ENCODE measurements around the gene TBPL2.

DNA sequence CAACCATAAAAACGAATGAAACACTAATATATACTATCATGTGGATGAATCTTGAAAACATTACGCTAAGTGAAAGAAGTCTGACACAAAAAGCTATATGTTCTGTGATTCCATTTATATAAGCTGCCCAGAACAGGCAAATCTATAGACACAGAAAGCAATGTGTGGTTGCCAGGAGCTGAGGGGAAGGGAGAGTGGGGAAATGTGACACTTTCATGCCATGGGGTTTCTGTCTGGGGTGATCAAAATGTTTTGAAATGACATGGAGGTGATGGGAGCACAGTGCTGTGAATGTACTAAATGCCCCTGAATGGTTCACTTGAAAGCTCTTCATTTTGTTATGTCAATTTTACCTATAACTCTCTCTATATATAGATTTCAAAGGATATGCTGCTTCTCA, 58.9 kb downstream of the TBPL2 start:
- no peak for TF ChIP-seq CTCF (IDR thresholded peaks at IDR 0.05 in 2 of 3, conservative IDR thresholded peaks at IDR 0.05 in 1 of 3; ENCODE audit: borderline replicate concordance in 1 of 3, insufficient read depth in 1 of 3, low read depth in 2 of 3, low read length in 2 of 3)
- TF ChIP-seq EZH2phosphoT487 (IDR thresholded peaks at IDR 0.05; ENCODE audit: borderline replicate concordance), result no peak
- TF ChIP-seq POLR2A (IDR thresholded peaks at IDR 0.05; ENCODE audit: borderline replicate concordance, extremely low read depth, insufficient read depth, insufficient read length), result no peak
- TF ChIP-seq POLR2AphosphoS5 (IDR thresholded peaks at IDR 0.05; ENCODE audit: low read depth, low read length), result no peak
- TF ChIP-seq SIN3A (IDR thresholded peaks at IDR 0.05; ENCODE audit: low read depth), result no peak
- TF ChIP-seq MAX (IDR thresholded peaks at IDR 0.05), result no peak
- no peak for TF ChIP-seq REST (IDR thresholded peaks at IDR 0.05; ENCODE audit: low read depth)
- no peak for TF ChIP-seq RAD21 (IDR thresholded peaks at IDR 0.05; ENCODE audit: low read depth)
- TF ChIP-seq, protein P1, sequence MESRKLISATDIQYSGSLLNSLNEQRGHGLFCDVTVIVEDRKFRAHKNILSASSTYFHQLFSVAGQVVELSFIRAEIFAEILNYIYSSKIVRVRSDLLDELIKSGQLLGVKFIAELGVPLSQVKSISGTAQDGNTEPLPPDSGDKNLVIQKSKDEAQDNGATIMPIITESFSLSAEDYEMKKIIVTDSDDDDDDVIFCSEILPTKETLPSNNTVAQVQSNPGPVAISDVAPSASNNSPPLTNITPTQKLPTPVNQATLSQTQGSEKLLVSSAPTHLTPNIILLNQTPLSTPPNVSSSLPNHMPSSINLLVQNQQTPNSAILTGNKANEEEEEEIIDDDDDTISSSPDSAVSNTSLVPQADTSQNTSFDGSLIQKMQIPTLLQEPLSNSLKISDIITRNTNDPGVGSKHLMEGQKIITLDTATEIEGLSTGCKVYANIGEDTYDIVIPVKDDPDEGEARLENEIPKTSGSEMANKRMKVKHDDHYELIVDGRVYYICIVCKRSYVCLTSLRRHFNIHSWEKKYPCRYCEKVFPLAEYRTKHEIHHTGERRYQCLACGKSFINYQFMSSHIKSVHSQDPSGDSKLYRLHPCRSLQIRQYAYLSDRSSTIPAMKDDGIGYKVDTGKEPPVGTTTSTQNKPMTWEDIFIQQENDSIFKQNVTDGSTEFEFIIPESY (IDR thresholded peaks at IDR 0.05; ENCODE audit: extremely low read depth, insufficient replicate concordance, low read length), result no peak
- TF ChIP-seq, protein P2, sequence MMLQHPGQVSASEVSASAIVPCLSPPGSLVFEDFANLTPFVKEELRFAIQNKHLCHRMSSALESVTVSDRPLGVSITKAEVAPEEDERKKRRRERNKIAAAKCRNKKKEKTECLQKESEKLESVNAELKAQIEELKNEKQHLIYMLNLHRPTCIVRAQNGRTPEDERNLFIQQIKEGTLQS (IDR thresholded peaks at IDR 0.05), result no peak
